B cell (primary cell): ENCODE results near the gene ZNF687. TPM values are rescaled to one million over a fixed set of nuclear protein-coding genes. Genes with fewer than 3 reads are reported as not detected.

Experiments used
- ATAC-seq: fragments of 200-7000 bp; cut with Tn5 transposase; one replicate; pipeline ENCODE4 v1.10.0; 2021; ENCODE audit warnings: low read depth, mild to moderate bottlenecking, moderate number of reproducible peaks, moderate library complexity
- CTCF ChIA-PET: fragments of 350-600 bp; sonication (Branson Sonifier 250); formaldehyde crosslinking; loops from one replicate; lab custom pipeline; 2021; ENCODE audit warnings: antibody characterized with exemption, inconsistent platforms; lab: Charles Lee
- POLR2A ChIA-PET: fragments of 350-600 bp; sonication (Branson Sonifier 250); formaldehyde crosslinking; loops from one replicate; lab custom pipeline; 2021; ENCODE audit warnings: antibody characterized with exemption; lab: Charles Lee
- DNase-seq: peaks from one replicate; pipeline ENCODE4 v3.0.0; 2013
- H2AFZ ChIP-seq: 2 replicates; pipeline ENCODE4 v1.6.1; 2012; ENCODE audit warnings: mild to moderate bottlenecking, low read depth, low read length; ENCODE audit not compliant: insufficient read depth, poor library complexity, severe bottlenecking
- H3K27ac ChIP-seq, 2 donors: 1 replicate in 1 of 2; 2 replicates in 1 of 2; pipeline ENCODE4 v1.5.1; 2012 to 2013; ENCODE audit warnings: low read length in 2 of 2, mild to moderate bottlenecking in 2 of 2, moderate library complexity in 1 of 2
- H3K27me3 ChIP-seq, 4 experiments: fragments of 200-600 bp in 1 of 4; sonication (generic) in 1 of 4; replicated peaks in 1 of 4; 1 replicate in 2 of 4; 2 replicates in 2 of 4; pipeline versions ENCODE4 v1.6.1 to v1.7.0; 2013 to 2016; ENCODE audit warnings: low read length in 3 of 4, mild to moderate bottlenecking in 2 of 4, mixed read lengths in 1 of 4, moderate library complexity in 1 of 4; ENCODE audit not compliant: insufficient read depth in 4 of 4, control insufficient read depth in 3 of 4; ENCODE audit errors: control extremely low read depth in 1 of 4
- H3K36me3 ChIP-seq, 2 experiments: replicated peaks in 1 of 2; 1 replicate in 1 of 2; 2 replicates in 1 of 2; pipeline versions ENCODE4 v1.6.1 to v1.7.1; 2013; ENCODE audit warnings: low read length in 1 of 2; ENCODE audit not compliant: insufficient read depth in 2 of 2, control insufficient read depth in 1 of 2; ENCODE audit errors: control extremely low read depth in 1 of 2, extremely low read depth in 1 of 2
- H3K4me1 ChIP-seq, 2 donors: fragments of 200-600 bp in 1 of 2; sonication (generic) in 1 of 2; 1 replicate in 1 of 2; 2 replicates in 1 of 2; pipeline versions ENCODE4 v1.5.1 to v1.6.1; 2013 to 2017; ENCODE audit warnings: low read length in 2 of 2; ENCODE audit not compliant: control insufficient read depth in 2 of 2, insufficient read depth in 2 of 2
- H3K4me2 ChIP-seq: replicated peaks from 2 replicates; pipeline ENCODE3; 2012; ENCODE audit warnings: mild to moderate bottlenecking, low read depth, low read length; ENCODE audit not compliant: poor library complexity, severe bottlenecking
- H3K4me3 ChIP-seq, 5 experiments: fragments of 200-600 bp in 1 of 5; sonication (generic) in 1 of 5; 1 replicate in 3 of 5; 2 replicates in 2 of 5; pipeline versions ENCODE4 v1.5.1 to v1.7.0; 2011 to 2016; ENCODE audit warnings: low read length in 4 of 5, mild to moderate bottlenecking in 4 of 5, low read depth in 2 of 5, control low read depth in 1 of 5, moderate library complexity in 1 of 5; ENCODE audit not compliant: insufficient read depth in 1 of 5; ENCODE audit errors: control extremely low read depth in 1 of 5, extremely low read depth in 1 of 5
- H3K79me2 ChIP-seq: fragments of 200-600 bp; sonication (generic); one replicate; pipeline ENCODE4 v1.6.0; 2016; ENCODE audit warnings: low read length; ENCODE audit not compliant: control insufficient read depth, insufficient read depth
- H3K9ac ChIP-seq: fragments of 200-600 bp; sonication (generic); 2 replicates; pipeline ENCODE4 v1.6.1; 2017; ENCODE audit warnings: mild to moderate bottlenecking, low read length, moderate library complexity
- H3K9me3 ChIP-seq, 3 donors: one replicate each; pipeline versions ENCODE4 v1.6.1 to v1.7.1; 2013; ENCODE audit warnings: low read length in 2 of 3; ENCODE audit not compliant: control insufficient read depth in 2 of 3, insufficient read depth in 1 of 3; ENCODE audit errors: control extremely low read depth in 1 of 3
- H4K20me1 ChIP-seq: 2 replicates; pipeline ENCODE4 v1.6.0; 2012; ENCODE audit warnings: mild to moderate bottlenecking, low read length; ENCODE audit not compliant: insufficient read depth, control insufficient read depth, poor library complexity, severe bottlenecking
- H3K27ac Mint-ChIP-seq: one replicate; pipeline ENCODE4 v1.8.0; 2021; ENCODE audit warnings: mixed read lengths
- H3K27me3 Mint-ChIP-seq: one replicate; pipeline ENCODE4 v1.8.0; 2021; ENCODE audit warnings: mixed read lengths
- H3K4me1 Mint-ChIP-seq: one replicate; pipeline ENCODE4 v1.8.0; 2021; ENCODE audit warnings: mixed read lengths
- H3K4me3 Mint-ChIP-seq: one replicate; pipeline ENCODE4 v1.8.0; 2021; ENCODE audit warnings: mixed read lengths
- H3K9me3 Mint-ChIP-seq: one replicate; pipeline ENCODE4 v1.8.0; 2022; ENCODE audit warnings: mixed read lengths; ENCODE audit not compliant: insufficient read depth
- EZH2 ChIP-seq: IDR thresholded peaks from 2 replicates; pipeline ENCODE4 v1.6.1; 2012; ENCODE audit warnings: borderline replicate concordance, low read depth, mild to moderate bottlenecking, moderate library complexity, low read length; ENCODE audit not compliant: insufficient read depth, poor library complexity, severe bottlenecking
- WGBS: methylation state at CpG from one replicate; pipeline ENCODE4 v1.1.5; 2013; ENCODE audit warnings: missing lambda C conversion rate; ENCODE audit not compliant: insufficient coverage; 5-methylcytosine and 5-hydroxymethylcytosine counted together
- intact Hi-C: fragments of 100-400 bp; cut with micrococcal nuclease; formaldehyde crosslinking; loops from one replicate; pipeline ENCODE4 v1.10.0; 2022
- polyA plus RNA-seq: library from polyadenylated mRNA; depleted of rRNA; stranded (reverse); fragments of >200 nt; gene quantifications from 2 replicates; pipeline ENCODE4 v1.2.3, GENCODE V29; 2012
- total RNA-seq, 2 donors: library from RNA; stranded (reverse); fragments of 120-200 nt in 1 of 2; gene quantifications; 1 replicate in 1 of 2; 2 replicates in 1 of 2; pipeline versions ENCODE4 v1.2.3 to v1.2.4, GENCODE V29; 2013 to 2022
- TF ChIP-seq, protein P1 (sequence below): fragments of 200-600 bp; IDR thresholded peaks from one replicate; pipeline ENCODE4 v1.8.0; 2022; ENCODE audit warnings: antibody characterized with exemption, mild to moderate bottlenecking

The ZNF687 gene
- total and polyA plus RNA-seq, 2 donors (not counting 1 experiment from before 2014, with no cell fraction given) = 29.1 to 49.6 TPM

DNA sequence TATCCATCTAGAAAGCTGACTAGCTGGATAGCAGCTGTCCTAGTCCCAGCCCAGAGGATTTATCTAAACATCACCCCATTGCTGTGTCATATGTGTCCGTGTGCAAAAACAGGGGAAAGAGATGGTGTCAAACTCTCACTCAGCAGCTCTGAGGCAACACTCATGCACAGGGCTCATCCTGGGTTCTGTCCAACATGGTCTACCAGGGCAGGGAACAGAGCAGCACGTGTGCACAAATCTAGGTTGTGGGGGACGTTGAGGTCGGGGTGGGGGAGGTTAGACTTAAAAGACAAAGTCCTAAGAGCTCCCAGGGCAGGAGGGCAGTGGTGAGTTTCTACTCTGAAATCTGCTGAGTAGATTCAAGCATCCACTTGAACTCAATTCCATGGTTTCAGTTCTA, 28.9 kb downstream of the ZNF687 start:
- no peaks in the 10 kb centered on the region for H3K27me3 ChIP-seq
- Mint-ChIP-seq H3K9me3 (no peaks in the 10 kb centered on the region), H3K27me3 (no peaks in the 10 kb centered on the region), H3K4me3 (no peak overlapping the region), H3K27ac (peak overlapping the region; percentile 75), H3K4me1 (peaks cover 18% of the 10 kb centered on the region)
- peaks cover 60% of the 10 kb centered on the region for H3K79me2 ChIP-seq
- H3K4me3 ChIP-seq = no peak overlapping the region
- no peak overlapping the region for H3K4me2 ChIP-seq
- ATAC-seq (no peak), DNase-seq (no peak)
- ChIA-PET POLR2A (interaction anchor here (0.9 kb wide), 1 partner anchor 10 kb away, joined by 5 read pairs; no protein-coding TSS in a partner anchor), CTCF (interaction anchor here (1.0 to 7.8 kb wide), 7 partner anchors 10 to 30 kb away, joined by 3 to 45 read pairs (median 4); partner anchors contain the start of gene PI4KB)
- WGBS = 96% methylated on average over 4 of the region's 4 CpGs
- no peaks in the 10 kb centered on the region for H3K4me1 ChIP-seq
- intact Hi-C loops = no loop called here
- H3K36me3 ChIP-seq = peaks cover 0 to 93% of the 10 kb centered on the region in 2 experiments
- no peak overlapping the region for H3K27ac ChIP-seq
- TF ChIP-seq EZH2 = no peak
- TF ChIP-seq, protein P1, sequence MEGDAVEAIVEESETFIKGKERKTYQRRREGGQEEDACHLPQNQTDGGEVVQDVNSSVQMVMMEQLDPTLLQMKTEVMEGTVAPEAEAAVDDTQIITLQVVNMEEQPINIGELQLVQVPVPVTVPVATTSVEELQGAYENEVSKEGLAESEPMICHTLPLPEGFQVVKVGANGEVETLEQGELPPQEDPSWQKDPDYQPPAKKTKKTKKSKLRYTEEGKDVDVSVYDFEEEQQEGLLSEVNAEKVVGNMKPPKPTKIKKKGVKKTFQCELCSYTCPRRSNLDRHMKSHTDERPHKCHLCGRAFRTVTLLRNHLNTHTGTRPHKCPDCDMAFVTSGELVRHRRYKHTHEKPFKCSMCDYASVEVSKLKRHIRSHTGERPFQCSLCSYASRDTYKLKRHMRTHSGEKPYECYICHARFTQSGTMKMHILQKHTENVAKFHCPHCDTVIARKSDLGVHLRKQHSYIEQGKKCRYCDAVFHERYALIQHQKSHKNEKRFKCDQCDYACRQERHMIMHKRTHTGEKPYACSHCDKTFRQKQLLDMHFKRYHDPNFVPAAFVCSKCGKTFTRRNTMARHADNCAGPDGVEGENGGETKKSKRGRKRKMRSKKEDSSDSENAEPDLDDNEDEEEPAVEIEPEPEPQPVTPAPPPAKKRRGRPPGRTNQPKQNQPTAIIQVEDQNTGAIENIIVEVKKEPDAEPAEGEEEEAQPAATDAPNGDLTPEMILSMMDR = no peak
- no peak overlapping the region for H2AFZ ChIP-seq
- H4K20me1 ChIP-seq = peaks cover 45% of the 10 kb centered on the region
- no peak overlapping the region for H3K9ac ChIP-seq
- no peaks in the 10 kb centered on the region for H3K9me3 ChIP-seq

DNA sequence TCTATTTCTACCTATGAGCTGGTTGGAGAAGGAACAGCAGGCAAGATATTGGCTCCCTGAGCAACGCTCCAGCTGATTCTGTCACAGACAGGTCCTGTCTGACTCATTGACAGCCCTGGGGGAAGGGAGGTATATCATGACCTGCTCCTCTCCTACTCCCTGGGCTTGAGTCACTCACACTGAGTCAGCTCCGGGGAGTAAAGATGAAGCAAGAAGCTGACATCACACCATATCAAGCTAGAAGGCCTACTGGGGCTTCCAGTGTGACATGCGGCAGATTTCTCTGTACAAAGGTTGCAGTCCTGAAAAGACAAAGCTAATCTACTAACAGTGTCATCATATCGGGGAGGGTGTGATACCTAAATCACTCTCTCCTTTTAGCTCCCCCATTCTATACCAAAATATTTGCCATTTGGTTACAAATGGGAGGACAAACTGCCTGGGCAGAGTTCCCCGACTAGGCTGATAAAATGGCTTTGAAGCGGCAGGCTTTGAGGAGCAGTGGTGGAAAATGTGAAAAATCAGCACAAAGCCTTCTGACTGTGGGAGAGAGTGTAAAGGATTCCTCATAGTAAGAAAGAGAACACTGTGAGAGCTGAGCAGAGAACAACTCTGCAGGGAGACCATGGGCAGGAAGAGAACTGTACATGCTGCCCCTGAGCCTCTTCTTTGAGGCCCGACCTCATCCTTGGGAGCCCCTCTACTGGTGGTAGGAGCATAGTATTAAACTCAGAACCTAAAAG, 29.7 kb downstream of the ZNF687 start:
- ATAC-seq (peak; percentile 56), DNase-seq (no peak)
- CTCF ChIA-PET = interaction anchor here (1.0 to 7.8 kb wide), 6 partner anchors 10 to 31 kb away, joined by 3 to 45 read pairs (median 4); no protein-coding TSS in a partner anchor
- intact Hi-C loops = no loop called here
- Mint-ChIP-seq H3K27ac (peak overlapping the region; percentile 75), H3K27me3 (no peaks in the 10 kb centered on the region), H3K4me3 (no peak overlapping the region), H3K4me1 (peaks cover 18% of the 10 kb centered on the region), H3K9me3 (no peaks in the 10 kb centered on the region)
- Histone ChIP-seq H3K4me3 (no peak overlapping the region), H2AFZ (no peak overlapping the region), H3K4me1 (no peaks in the 10 kb centered on the region), H3K9me3 (no peaks in the 10 kb centered on the region), H3K27ac (no peak overlapping the region), H4K20me1 (peaks cover 52% of the 10 kb centered on the region), H3K9ac (no peak overlapping the region), H3K36me3 (peaks cover 0 to 92% of the 10 kb centered on the region in 2 experiments), H3K79me2 (peaks cover 67% of the 10 kb centered on the region), H3K27me3 (no peaks in the 10 kb centered on the region), H3K4me2 (no peak overlapping the region)
- 100% methylated on average over 2 of the region's 7 CpGs for WGBS
- POLR2A ChIA-PET = no interaction called here
- TF ChIP-seq, protein P1 = no peak
- no peak for TF ChIP-seq EZH2
